PC-9 (cell line): Measurements from ENCODE around the gene PHYH. TPM values are rescaled to one million over a fixed set of nuclear protein-coding genes. Genes with fewer than 3 reads are reported as not detected.

ENCODE experiments used
- BruUV-seq: library from RNA; stranded (reverse); fragments of 400-500 nt; replicated peaks from 2 replicates; lab custom pipeline; 2021; lab: Mats Ljungman, UMichigan
- CTCF ChIA-PET: fragments of 300-600 bp; sonication (Branson Sonifier 250); formaldehyde crosslinking; loops from one replicate; lab custom pipeline; 2022; ENCODE audit warnings: antibody characterized with exemption; lab: Charles Lee
- POLR2A ChIA-PET: fragments of 300-600 bp; sonication (Branson Sonifier 250); formaldehyde crosslinking; loops from one replicate; lab custom pipeline; 2022; ENCODE audit warnings: antibody characterized with exemption; ENCODE audit not compliant: unreplicated experiment; lab: Charles Lee
- DNase-seq, 2 experiments: peaks; one replicate each; pipeline versions ENCODE4 v3.0.0 to v3.0.0-alpha.2; 2015 to 2022; ENCODE audit warnings: mixed read lengths in 1 of 2
- H2AFZ ChIP-seq: fragments of 200-600 bp; sonication (generic); 2 replicates; pipeline ENCODE4 v1.8.1; 2017; ENCODE audit warnings: antibody characterized with exemption
- H3F3A ChIP-seq: fragments of 200-600 bp; sonication (generic); 2 replicates; pipeline ENCODE4 v1.8.1; 2017; ENCODE audit warnings: antibody characterized with exemption, mild to moderate bottlenecking, low read depth; ENCODE audit not compliant: insufficient read depth
- H3K27ac ChIP-seq: fragments of 200-600 bp; sonication (generic); 2 replicates; pipeline ENCODE4 v1.6.1; 2016; ENCODE audit warnings: mixed run types
- H3K27me3 ChIP-seq: fragments of 200-600 bp; sonication (generic); 2 replicates; pipeline ENCODE4 v1.6.1; 2016; ENCODE audit warnings: low read depth, mixed run types; ENCODE audit not compliant: insufficient read depth
- H3K36me3 ChIP-seq: fragments of 200-600 bp; sonication (generic); 2 replicates; pipeline ENCODE4 v1.6.1; 2016; ENCODE audit warnings: low read depth, mixed run types
- H3K4me1 ChIP-seq: fragments of 200-600 bp; sonication (generic); replicated peaks from 2 replicates; pipeline ENCODE4 v1.6.1; 2016; ENCODE audit warnings: mixed run types; ENCODE audit not compliant: insufficient read depth
- H3K4me2 ChIP-seq: fragments of 200-600 bp; sonication (generic); 2 replicates; pipeline ENCODE4 v1.6.1; 2017; ENCODE audit warnings: mixed run types
- H3K4me3 ChIP-seq: fragments of 200-600 bp; sonication (generic); 2 replicates; pipeline ENCODE4 v1.6.1; 2016; ENCODE audit warnings: mixed run types
- H3K79me2 ChIP-seq: fragments of 200-600 bp; sonication (generic); 2 replicates; pipeline ENCODE4 v1.6.1; 2017; ENCODE audit warnings: low read depth, mixed run types
- H3K9me2 ChIP-seq: fragments of 200-600 bp; sonication (generic); 2 replicates; pipeline ENCODE4 v1.8.1; 2017; ENCODE audit warnings: mild to moderate bottlenecking; ENCODE audit not compliant: insufficient read depth
- H3K9me3 ChIP-seq: fragments of 200-600 bp; sonication (generic); 2 replicates; pipeline ENCODE4 v1.8.1; 2016; ENCODE audit warnings: low read depth; ENCODE audit not compliant: insufficient read depth
- H4K20me1 ChIP-seq: fragments of 200-600 bp; sonication (generic); 2 replicates; pipeline ENCODE4 v1.8.1; 2017; ENCODE audit not compliant: insufficient read depth
- EZH2 ChIP-seq: fragments of 200-600 bp; sonication (generic); IDR thresholded peaks from 2 replicates; pipeline ENCODE4 v1.8.0; 2017; ENCODE audit warnings: antibody characterized with exemption, low read depth
- intact Hi-C: fragments of 100-400 bp; cut with micrococcal nuclease; formaldehyde crosslinking; loops from one replicate; pipeline ENCODE4 v1.10.0; 2022; ENCODE audit not compliant: unreplicated experiment
- total RNA-seq: library from RNA; stranded (reverse); gene quantifications from 2 replicates; pipeline ENCODE4 v1.2.3, GENCODE V29; 2021
- TF ChIP-seq, protein P1 (sequence below): fragments of 200-600 bp; sonication (generic); conservative IDR thresholded peaks from 2 replicates; pipeline ENCODE4 v1.6.1; 2017; ENCODE audit warnings: mixed run types, antibody characterized with exemption, mild to moderate bottlenecking, moderate library complexity

Gene PHYH
- total RNA-seq, 1 experiment from 2014 or later = 16.5 TPM

GRCh38 chr10:13268310-13268709 is 31.6 kb downstream of the PHYH start:
- H4K20me1 ChIP-seq = no peaks in the 10 kb centered on the region
- H3K9me2 ChIP-seq = no peaks in the 10 kb centered on the region
- H3K4me1 ChIP-seq = no peaks in the 10 kb centered on the region
- TF ChIP-seq, protein P1, sequence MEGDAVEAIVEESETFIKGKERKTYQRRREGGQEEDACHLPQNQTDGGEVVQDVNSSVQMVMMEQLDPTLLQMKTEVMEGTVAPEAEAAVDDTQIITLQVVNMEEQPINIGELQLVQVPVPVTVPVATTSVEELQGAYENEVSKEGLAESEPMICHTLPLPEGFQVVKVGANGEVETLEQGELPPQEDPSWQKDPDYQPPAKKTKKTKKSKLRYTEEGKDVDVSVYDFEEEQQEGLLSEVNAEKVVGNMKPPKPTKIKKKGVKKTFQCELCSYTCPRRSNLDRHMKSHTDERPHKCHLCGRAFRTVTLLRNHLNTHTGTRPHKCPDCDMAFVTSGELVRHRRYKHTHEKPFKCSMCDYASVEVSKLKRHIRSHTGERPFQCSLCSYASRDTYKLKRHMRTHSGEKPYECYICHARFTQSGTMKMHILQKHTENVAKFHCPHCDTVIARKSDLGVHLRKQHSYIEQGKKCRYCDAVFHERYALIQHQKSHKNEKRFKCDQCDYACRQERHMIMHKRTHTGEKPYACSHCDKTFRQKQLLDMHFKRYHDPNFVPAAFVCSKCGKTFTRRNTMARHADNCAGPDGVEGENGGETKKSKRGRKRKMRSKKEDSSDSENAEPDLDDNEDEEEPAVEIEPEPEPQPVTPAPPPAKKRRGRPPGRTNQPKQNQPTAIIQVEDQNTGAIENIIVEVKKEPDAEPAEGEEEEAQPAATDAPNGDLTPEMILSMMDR = no peak
- no peak for TF ChIP-seq EZH2
- H2AFZ ChIP-seq = no peak overlapping the region
- H3K4me2 ChIP-seq = no peak overlapping the region
- H3F3A ChIP-seq = no peaks in the 10 kb centered on the region
- H3K79me2 ChIP-seq = no peaks in the 10 kb centered on the region
- H3K27ac ChIP-seq = no peak overlapping the region
- intact Hi-C loops = no loop called here
- no peak overlapping the region for H3K4me3 ChIP-seq
- H3K9me3 ChIP-seq = no peaks in the 10 kb centered on the region
- CTCF ChIA-PET = no interaction called here
- H3K27me3 ChIP-seq = peaks cover 2% of the 10 kb centered on the region; the same call in 1 of the 2 replicates
- POLR2A ChIA-PET = no interaction called here
- no peak for DNase-seq
- no peaks in the 10 kb centered on the region for H3K36me3 ChIP-seq
- no TSS peak for BruUV-seq

DNA sequence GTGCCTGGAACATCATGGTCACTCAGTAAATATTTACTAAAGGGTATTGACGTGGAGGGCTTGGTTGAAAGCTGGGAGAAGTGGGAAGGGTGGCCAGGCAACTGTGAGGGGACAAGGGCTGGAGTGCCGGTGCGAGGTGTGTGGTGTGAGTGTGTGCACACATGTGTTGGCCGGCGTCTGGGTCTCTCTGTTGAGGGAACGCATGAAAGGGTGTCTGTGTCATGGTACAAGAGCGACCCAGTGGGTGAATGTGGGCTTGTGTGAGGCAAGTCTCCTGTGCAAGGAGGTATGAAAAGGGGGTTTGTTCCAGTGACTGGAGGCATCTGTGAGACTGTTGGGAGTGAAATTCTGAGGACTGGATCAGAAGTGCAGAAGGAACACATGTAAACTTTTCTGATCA is 36.3 kb downstream of the PHYH start:
- Histone ChIP-seq H3K4me1 (no peaks in the 10 kb centered on the region), H3K79me2 (no peaks in the 10 kb centered on the region), H3K9me2 (no peaks in the 10 kb centered on the region), H3K27me3 (peaks cover 3% of the 10 kb centered on the region), H2AFZ (no peak overlapping the region), H3K4me3 (no peak overlapping the region), H3K27ac (no peak overlapping the region), H3K4me2 (no peak overlapping the region), H3K9me3 (no peaks in the 10 kb centered on the region), H3F3A (no peaks in the 10 kb centered on the region), H4K20me1 (no peaks in the 10 kb centered on the region), H3K36me3 (no peaks in the 10 kb centered on the region)
- CTCF ChIA-PET = no interaction called here
- POLR2A ChIA-PET = no interaction called here
- TF ChIP-seq, protein P1 = no peak
- no peak for TF ChIP-seq EZH2
- BruUV-seq = no TSS peak
- intact Hi-C loops = no loop called here
- DNase-seq = no peak

DNA sequence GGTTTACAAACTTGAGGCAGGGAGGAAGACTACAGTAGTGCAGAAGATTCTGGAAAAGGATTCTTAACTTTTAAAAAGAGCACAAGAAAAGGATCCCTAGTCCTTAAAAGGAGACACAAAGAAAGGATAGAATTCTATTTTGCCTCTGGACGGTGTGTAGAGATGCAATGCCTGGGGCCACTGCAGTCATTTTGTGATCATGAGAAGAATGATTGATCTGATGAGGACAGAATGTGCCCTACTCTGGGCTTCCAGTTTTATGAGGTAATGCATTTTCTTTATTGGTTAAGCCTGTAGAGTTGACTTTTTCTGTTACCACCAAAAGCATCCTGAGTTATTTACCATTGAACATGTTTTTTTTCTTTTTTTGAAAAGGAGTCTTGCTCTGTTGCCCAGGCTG is 37.4 kb downstream of the PHYH start:
- no peak overlapping the region for H3K27ac ChIP-seq
- no peak overlapping the region for H3K4me3 ChIP-seq
- H3K79me2 ChIP-seq = no peaks in the 10 kb centered on the region
- intact Hi-C loops = no loop called here
- H3K4me2 ChIP-seq = no peak overlapping the region
- BruUV-seq = no TSS peak
- no peaks in the 10 kb centered on the region for H4K20me1 ChIP-seq
- ChIA-PET CTCF (no interaction called here), POLR2A (interaction anchor here (0.6 kb wide), 1 partner anchor 33 kb away, joined by 5 read pairs; no protein-coding TSS in a partner anchor)
- no peaks in the 10 kb centered on the region for H3K4me1 ChIP-seq
- H2AFZ ChIP-seq = no peak overlapping the region
- no peaks in the 10 kb centered on the region for H3K9me3 ChIP-seq
- peaks cover 3% of the 10 kb centered on the region for H3K27me3 ChIP-seq
- no peak for DNase-seq
- no peaks in the 10 kb centered on the region for H3K9me2 ChIP-seq
- no peaks in the 10 kb centered on the region for H3K36me3 ChIP-seq
- TF ChIP-seq, protein P1 = no peak
- no peak for TF ChIP-seq EZH2
- no peaks in the 10 kb centered on the region for H3F3A ChIP-seq
